ENCODE data around the gene IMPA2.

DNA sequence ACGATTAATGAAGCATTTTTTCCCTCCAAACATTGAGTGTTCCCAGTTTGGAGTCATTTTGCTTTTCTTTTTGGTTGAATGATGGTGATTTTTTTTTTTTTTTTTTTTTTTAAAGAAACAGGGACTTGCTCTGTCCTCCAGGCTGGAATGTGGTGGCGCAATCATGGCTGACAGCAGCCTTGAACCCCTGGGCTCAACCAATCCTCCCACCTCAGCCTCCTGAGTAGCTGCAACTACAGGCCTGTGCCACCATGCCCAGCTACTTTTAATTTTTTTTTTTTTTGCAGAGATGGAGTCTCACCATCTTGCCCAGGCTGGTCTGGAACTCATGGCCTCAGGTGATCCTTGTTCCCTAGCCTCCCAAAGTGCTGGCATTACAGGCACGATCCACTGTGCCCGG, 46.2 kb downstream of the IMPA2 start:
- no peak for TF ChIP-seq CTCF (conservative IDR thresholded peaks at IDR 0.05)
- no peak for TF ChIP-seq ZFX (IDR thresholded peaks at IDR 0.05)

All from C4-2B (cell line).